Stimulated activated CD4-positive, alpha-beta T cell treated with anti-CD3 and anti-CD28 coated beads, Interleukin-4, amount 100 ng/mL, for 24 hours (primary cell): ENCODE results near the gene HACD4.

Experiments used
- DNase-seq: peaks from one replicate; pipeline ENCODE4 v3.0.0-alpha.2; 2020

HACD4 gene

DNA sequence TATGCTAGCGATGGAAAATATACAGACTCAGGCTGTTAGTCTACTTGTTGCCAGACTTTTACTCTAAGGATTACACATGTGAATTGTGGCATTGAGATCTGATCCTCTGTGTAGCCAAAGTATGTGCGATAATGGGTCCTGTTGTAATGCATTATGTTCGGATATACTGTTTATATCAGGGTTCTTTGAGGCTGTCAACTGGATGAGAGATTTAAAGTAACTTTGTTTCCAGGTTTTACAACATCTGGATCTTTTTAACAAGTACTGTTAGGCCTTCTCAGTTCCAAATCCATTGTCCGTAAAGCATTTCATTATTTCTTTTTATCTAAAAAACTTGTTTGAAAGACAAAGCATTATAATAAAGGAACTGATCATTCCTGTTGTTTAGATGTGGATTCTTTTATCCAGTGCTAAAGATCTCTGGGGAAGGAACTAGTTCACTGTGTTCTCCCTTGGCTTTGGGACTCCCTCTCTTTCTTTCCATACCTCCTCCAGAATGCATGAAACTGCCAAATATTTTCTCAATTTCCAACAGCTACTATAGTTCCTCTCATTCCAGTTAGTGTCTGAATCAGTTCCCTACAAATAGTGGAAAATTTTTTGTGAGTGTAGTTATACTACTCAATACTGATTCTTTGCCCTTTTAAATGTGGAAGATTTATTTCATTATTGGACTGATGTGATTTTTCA is 68.8 kb downstream of the HACD4 start:
- DNase-seq = no peak

DNA sequence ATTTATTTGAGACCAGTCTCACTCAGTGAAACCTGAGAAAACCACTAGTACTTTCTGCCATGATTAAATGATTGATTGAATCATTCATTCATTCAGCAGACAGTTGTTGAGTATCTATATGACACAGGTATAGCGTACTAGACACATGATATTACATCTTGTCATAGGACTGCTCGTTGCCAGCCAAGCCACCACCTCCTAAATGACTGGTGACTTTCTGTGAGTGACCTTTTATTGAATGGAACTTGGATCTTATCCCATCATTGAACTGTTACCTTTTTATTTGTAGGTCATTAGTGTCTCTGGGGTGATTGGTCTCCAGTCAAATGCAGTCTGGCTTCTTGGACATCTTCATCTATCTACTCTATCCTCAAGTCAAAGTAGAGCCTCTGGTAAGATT is 80.7 kb downstream of the HACD4 start:
- no peak for DNase-seq
